Memory B cell (primary cell): Measurements from ENCODE around the gene LRRC3.

Experiments
- ATAC-seq: fragments of 150-1000 bp; cut with Tn5 transposase; 2 replicates; pipeline ENCODE4 v1.10.0; 2021; ENCODE audit warnings: low read depth, mild to moderate bottlenecking, moderate library complexity
- DNase-seq, 2 donors: peaks; one replicate each; pipeline ENCODE4 v3.0.0; 2022; ENCODE audit warnings: low spot score in 2 of 2
- H3K27ac Mint-ChIP-seq: one replicate; pipeline ENCODE4 v1.8.0; 2022; ENCODE audit warnings: mild to moderate bottlenecking, moderate library complexity, mixed read lengths
- H3K27me3 Mint-ChIP-seq: one replicate; pipeline ENCODE4 v1.8.0; 2022; ENCODE audit warnings: mixed read lengths
- H3K36me3 Mint-ChIP-seq: one replicate; pipeline ENCODE4 v1.8.0; 2022; ENCODE audit warnings: mild to moderate bottlenecking, mixed read lengths
- H3K4me1 Mint-ChIP-seq: one replicate; pipeline ENCODE4 v1.8.0; 2022; ENCODE audit warnings: mixed read lengths
- H3K4me3 Mint-ChIP-seq: one replicate; pipeline ENCODE4 v1.8.0; 2022; ENCODE audit warnings: mild to moderate bottlenecking, moderate library complexity, mixed read lengths
- H3K9me3 Mint-ChIP-seq: one replicate; pipeline ENCODE4 v1.8.0; 2022; ENCODE audit warnings: mixed read lengths

The LRRC3 gene

DNA sequence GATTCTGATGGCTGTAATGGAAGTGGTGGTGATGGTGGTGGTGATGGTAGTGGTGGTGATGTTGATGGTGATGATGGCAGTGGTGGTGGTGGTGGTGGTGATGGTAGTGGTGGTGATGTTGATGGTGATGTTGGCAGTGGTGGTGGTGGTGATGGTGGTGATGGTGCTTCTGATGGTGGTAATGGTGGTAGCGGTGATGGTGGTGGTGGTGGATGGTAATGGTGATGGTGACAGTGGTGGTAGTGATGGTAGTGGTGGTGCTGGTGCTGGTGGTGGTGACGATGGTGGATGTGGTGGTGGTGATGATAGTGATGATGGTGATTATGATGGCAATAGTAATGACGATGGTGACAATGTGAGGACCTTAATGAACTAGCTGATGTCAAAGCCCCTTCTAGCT, 35.6 kb upstream of the LRRC3 start:
- Mint-ChIP-seq H3K4me3 (no peak overlapping the region), H3K27me3 (no peaks in the 10 kb centered on the region), H3K36me3 (peaks cover 8% of the 10 kb centered on the region), H3K4me1 (peaks cover 12% of the 10 kb centered on the region), H3K9me3 (peaks cover 4% of the 10 kb centered on the region), H3K27ac (peak overlapping the region; percentile 7)
- DNase-seq (no peak), ATAC-seq (no peak)

DNA sequence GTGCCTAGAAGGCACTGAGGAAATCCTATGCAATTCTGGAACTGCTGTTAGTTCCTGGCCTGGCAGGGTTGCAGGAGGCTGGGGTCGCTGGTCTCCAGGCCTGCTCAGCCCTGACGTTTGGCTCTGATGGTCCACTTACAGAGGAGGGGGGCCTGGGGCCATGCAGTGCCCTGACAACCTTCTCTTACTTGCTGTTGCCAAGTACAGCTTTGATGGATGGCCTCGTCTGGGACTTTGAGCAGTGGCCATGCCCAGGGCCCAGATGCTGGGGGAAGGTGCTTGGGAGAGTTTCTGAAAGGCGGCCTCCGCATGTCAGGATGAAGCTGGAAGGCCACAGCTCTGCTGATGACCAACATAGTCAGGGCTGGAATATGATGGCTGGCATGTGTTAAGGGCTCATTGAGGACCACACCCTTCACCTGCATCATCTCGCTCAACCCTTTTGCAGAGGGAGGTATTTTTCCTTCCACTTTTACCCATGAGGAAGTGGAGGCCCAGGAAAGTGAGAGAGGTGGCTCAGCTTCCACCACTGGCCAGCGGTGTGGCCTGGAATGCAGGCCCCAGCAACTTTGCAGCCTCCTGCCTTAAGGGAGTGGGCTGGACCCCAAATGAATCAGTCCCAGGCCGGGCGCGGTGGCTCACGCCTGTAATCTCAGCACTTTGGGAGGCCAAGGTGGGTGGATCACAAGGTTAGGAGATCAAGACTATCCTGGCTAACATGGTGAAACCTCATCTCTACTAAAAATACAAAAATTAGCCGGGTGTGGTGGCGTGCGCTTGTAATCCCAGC, 34.7 kb upstream of the LRRC3 start:
- no peak for ATAC-seq
- no peak overlapping the region for H3K27ac Mint-ChIP-seq
- H3K9me3 Mint-ChIP-seq: peaks cover 4% of the 10 kb centered on the region
- peaks cover 12% of the 10 kb centered on the region for H3K4me1 Mint-ChIP-seq
- no peak overlapping the region for H3K4me3 Mint-ChIP-seq
- DNase-seq: no peak
- no peaks in the 10 kb centered on the region for H3K27me3 Mint-ChIP-seq
- H3K36me3 Mint-ChIP-seq: peaks cover 7% of the 10 kb centered on the region

DNA sequence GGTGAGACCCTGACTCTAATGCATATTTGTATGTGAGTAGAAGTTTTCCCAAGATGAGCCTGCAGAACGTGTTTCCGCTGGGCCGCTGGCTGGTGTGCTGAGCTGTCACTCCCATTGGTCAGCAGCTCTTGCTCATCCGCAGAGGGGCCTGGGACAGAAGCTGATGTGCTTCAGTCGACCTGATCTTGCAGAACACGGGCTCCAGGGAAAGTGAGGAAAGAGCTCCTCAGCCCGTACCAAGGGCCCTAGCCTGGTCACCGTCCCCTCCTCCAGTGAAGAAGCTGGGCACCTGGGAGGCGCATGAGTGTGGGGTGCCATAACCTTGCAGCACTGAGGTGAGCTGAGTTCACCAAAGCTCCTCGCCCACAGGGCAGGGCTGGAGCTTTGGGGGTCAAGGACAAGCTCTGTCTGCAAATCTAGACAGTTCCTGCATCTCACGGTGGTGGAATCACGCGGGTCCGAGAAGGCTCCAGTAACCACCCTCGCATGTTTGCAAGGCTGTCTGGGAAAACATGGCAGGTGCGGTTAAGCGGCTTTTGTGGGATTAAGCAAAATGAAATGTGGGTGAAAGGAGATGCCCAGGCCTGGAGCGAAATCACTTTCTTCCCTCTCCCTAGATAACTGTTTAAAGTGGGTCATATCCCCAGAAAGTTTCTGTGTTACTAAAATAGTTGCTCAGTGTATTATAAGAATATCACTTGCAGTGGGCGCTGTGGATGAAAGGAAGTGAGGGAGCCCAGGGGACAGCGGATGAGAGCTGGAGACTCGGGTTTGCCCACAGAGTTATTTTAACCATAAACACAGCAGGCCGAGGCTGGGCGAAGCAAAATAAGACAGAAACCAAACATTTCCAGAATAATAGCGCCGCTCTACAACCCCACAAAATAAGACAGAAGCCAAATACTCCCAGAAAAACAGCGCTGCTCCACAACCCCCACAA, 33.1 kb upstream of the LRRC3 start:
- Mint-ChIP-seq H3K4me3 (no peak overlapping the region), H3K4me1 (peaks cover 12% of the 10 kb centered on the region), H3K27ac (peak overlapping the region; percentile 47), H3K9me3 (peaks cover 4% of the 10 kb centered on the region), H3K27me3 (no peaks in the 10 kb centered on the region), H3K36me3 (peaks cover 7% of the 10 kb centered on the region)
- DNase-seq (no peak), ATAC-seq (no peak)

DNA sequence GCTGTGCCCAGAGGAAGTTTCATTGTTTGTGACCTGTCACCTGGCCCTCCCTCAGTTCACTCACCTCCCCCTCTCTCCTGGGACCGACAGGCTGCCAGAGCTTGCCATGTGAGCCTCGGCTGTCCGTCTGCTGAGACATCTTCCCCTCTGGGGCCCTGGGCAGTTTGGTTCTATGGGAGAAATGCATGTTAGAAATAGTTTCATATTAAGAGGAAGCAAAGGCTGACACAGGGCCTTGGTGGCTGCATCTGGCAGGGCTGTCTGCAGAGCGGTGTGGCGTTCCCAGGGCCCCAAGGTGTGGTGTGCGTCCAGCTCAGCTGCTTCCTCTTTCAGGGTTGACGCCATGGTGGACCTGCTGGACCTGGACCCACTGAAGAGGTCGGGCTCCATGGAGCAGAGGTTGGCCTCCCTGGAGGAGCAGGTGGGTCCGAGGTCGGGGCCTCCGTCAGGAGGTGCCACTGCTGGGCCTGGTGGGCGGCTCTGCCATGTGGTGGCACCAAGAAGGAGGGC, 31.9 kb upstream of the LRRC3 start:
- ATAC-seq (peak; percentile 69), DNase-seq (no peak)
- Mint-ChIP-seq H3K27me3 (no peaks in the 10 kb centered on the region), H3K36me3 (peaks cover 7% of the 10 kb centered on the region), H3K27ac (peak overlapping the region; percentile 88), H3K4me3 (peak overlapping the region; percentile 59), H3K4me1 (peaks cover 12% of the 10 kb centered on the region), H3K9me3 (peaks cover 4% of the 10 kb centered on the region)

DNA sequence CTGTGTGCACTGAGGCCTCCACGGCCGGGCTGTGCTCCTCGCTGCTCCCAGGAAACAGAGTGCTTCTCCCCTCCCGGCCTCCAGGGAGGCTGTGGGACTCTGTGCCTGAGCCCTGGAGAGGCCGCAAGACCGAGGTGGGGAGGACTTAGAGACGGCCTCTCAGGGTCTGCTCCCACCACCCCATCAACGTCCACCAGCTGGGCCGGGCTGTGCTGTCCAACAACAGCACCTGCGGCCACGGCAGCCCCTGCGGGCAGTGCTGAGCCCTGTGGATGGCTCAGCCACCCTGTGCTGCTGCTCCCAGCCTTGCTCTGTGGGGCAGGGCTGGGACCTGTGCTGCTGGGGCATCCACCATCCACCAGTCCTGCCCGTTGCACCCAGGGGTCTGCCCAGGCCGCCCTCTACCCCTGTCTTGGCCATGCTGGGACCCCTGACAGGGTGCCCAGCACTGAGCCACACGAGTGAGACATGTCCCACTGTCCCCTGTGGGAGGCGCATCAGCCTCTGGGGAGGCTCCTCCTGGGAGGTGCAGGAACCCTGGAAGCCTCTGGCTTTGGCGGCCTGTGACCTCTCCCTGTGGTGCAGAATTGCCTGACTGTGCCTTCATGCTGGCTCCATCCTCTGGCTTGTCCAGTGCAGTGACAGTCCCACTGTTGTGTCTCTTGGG, 31.2 kb upstream of the LRRC3 start:
- DNase-seq (no peak), ATAC-seq (no peak)
- Mint-ChIP-seq H3K4me3 (no peak overlapping the region), H3K4me1 (peaks cover 12% of the 10 kb centered on the region), H3K36me3 (peaks cover 7% of the 10 kb centered on the region), H3K9me3 (peaks cover 5% of the 10 kb centered on the region), H3K27me3 (no peaks in the 10 kb centered on the region), H3K27ac (no peak overlapping the region)

DNA sequence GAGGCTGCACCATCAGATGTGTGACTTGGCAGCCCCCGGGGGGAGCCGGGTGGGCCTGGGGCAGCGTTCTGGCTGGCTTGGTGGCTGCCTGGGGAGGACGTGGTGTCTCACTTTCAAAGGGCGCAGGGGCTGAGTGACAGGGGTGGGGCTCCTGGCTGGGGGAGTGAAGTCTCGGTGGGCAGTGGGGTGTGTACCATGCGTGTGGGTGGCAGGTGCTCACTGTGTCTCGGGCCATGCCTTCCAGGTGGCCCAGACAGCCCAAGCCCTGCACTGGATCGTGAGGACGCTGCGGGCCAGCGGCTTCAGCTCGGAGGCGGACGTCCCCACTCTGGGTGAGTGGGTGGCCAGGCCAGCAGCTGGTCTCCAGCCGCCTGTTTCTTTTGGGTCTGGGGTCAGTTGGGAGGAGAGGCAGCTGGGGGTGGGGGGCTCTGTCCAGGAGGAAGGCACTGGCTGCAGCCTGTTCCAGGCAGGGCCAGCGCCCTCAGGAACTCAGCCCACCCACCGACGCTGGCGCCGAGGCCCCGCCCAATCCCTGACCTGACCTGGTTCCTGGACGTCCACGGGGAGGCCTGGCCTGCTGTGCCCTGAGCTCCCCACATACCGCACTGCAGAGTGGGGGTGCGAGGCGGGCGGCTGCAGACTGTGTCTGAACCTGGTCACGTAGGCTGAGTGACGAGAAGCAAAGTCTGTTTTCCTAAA, 30.6 kb upstream of the LRRC3 start:
- DNase-seq (no peak), ATAC-seq (no peak)
- H3K27ac Mint-ChIP-seq: no peak overlapping the region
- peaks cover 2% of the 10 kb centered on the region for H3K36me3 Mint-ChIP-seq
- no peaks in the 10 kb centered on the region for H3K27me3 Mint-ChIP-seq
- no peak overlapping the region for H3K4me3 Mint-ChIP-seq
- H3K4me1 Mint-ChIP-seq: peaks cover 7% of the 10 kb centered on the region
- peaks cover 3% of the 10 kb centered on the region for H3K9me3 Mint-ChIP-seq

DNA sequence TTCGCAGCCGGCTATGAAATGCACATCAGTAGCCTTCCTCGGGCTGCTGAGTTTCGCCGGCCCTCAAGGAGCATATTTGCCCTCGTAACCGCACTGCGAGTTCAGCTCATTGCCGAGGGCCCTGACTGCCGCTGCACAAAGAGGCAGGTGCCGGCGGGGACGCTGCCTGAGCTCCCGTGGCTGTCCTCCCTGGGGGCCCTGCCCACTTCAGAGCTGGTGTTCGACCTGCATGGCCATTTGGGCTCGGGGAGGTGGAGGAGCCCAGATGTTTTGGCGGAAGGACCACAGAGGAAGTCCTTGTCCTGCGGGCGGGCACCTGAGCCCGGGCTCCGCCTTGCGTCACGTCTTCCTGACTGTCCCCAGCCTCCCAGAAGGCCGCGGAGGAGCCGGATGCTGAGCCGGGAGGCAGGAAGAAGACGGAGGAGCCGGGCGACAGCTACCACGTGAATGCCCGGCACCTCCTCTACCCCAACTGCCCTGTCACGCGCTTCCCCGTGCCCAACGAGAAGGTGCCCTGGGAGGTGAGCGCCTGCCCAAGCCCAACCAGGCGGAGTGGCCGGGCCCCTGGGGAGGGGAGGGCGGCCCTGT, 29.9 kb upstream of the LRRC3 start:
- Mint-ChIP-seq H3K27ac (no peak overlapping the region), H3K4me3 (peak overlapping the region; percentile 21), H3K4me1 (peaks cover 6% of the 10 kb centered on the region), H3K27me3 (no peaks in the 10 kb centered on the region), H3K36me3 (peaks cover 2% of the 10 kb centered on the region), H3K9me3 (peaks cover 4% of the 10 kb centered on the region)
- ATAC-seq: no peak
- no peak for DNase-seq

DNA sequence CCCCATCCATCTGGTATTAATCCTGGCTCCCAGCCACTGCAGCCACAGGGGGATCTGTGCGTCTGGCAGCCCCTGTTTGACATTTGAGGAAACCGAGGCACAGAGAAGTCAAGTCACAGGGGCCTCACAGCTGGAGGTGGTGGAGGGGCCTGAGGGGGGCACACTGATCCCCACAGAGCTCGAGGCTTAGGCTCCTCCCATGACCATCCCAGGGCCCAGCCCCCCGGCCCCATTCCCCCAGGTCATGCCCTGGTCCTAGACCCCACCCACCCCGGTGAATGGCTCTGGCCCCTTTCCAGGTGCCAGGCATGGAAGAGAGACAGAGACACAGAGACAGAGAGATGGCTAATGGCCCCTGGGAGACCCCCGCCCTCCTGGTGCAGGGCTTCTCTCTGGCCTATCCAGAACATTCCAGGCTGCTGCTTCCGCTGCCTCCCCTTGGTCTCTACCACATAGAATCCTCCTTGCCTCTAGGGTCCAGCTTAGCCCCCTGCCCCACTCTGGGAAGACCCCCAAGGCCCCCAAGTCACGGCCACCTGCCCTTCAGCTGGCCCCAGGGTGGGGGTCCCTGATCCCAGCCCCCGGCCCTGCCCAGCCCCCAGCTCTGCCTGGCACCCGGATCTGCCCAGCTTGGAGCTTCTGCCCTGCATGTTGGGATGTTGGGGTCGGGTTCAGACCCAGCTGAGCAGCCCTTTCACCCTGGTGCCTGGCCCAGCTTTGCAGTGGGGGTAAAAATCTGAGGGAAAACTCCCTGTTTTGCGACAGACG, 29.2 kb upstream of the LRRC3 start:
- DNase-seq (no peak), ATAC-seq (no peak)
- Mint-ChIP-seq H3K9me3 (peaks cover 6% of the 10 kb centered on the region), H3K27me3 (no peaks in the 10 kb centered on the region), H3K4me1 (peaks cover 6% of the 10 kb centered on the region), H3K36me3 (peaks cover 4% of the 10 kb centered on the region), H3K4me3 (no peak overlapping the region), H3K27ac (no peak overlapping the region)

DNA sequence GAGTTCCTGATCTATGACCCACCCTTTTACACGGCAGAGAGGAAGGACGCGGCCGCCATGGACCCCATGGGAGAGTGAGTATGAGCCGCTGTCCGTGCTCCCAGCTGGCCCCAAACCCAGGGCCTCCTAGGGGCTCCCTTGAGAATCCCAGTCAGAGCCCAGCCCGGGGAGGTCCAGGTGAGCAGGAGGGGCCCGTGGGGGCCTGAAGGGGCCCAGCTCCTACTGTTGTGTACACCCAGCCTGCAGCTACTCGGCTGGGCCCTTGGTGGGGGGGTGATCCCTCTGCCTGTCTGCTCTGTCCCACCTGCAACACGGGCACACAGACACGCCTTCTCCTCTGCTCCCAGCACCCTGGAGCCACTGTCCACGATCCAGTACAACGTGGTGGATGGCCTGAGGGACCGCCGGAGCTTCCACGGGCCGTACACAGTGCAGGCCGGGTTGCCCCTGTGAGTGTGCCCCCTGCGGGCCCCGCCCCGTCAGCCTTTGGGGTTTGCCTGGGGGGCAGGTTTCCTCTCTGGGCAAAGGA, 28.6 kb upstream of the LRRC3 start:
- Mint-ChIP-seq H3K4me1 (peaks cover 6% of the 10 kb centered on the region), H3K4me3 (no peak overlapping the region), H3K36me3 (peaks cover 4% of the 10 kb centered on the region), H3K27me3 (no peaks in the 10 kb centered on the region), H3K27ac (no peak overlapping the region), H3K9me3 (peaks cover 8% of the 10 kb centered on the region)
- ATAC-seq: no peak
- no peak for DNase-seq

DNA sequence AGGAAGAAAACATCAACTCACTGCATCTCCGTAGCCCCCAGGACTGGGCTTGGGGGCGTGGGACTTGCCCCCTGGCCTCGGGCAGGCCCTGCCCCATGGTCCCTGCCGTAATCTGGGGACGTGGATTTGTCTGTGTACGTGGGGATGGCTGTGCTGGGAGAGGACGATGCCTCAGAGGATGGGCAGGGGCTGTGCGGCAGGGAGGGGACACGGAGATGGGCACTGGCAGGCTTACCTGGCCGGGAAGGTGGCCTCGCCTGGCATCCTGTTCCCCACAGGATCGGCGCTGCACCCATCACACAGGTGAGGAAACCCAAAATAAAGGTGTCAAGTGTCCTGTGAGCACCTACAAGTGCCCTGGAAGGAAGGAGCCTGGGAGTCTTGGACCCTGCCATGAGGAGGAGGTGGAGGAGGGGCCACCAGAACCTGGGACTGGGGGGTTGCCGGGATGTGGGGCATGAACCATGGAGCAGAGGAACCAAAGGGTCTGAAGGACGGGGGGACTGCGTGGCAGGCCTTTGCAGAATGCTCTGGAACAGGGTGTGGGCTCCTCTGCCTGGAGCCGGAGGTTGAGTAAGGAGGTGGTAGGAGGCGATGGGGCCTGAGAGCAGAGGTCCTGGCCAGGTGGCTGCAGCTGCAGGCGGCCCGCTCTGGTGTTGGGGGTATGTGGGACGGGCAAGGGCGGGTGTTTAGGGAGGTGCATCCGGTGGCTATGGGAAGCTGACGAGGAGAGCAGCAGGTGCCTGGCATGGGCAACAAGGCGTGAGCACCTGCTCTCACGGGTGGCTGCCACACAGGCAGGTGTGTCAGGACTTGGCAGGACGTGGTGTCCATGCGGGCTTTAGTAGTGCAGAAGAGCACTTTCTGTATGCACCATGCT, 27.8 kb upstream of the LRRC3 start:
- no peak for ATAC-seq
- DNase-seq: no peak
- no peaks in the 10 kb centered on the region for H3K27me3 Mint-ChIP-seq
- peaks cover 9% of the 10 kb centered on the region for H3K9me3 Mint-ChIP-seq
- peaks cover 6% of the 10 kb centered on the region for H3K36me3 Mint-ChIP-seq
- H3K4me1 Mint-ChIP-seq: peaks cover 6% of the 10 kb centered on the region
- H3K4me3 Mint-ChIP-seq: no peak overlapping the region
- H3K27ac Mint-ChIP-seq: no peak overlapping the region

DNA sequence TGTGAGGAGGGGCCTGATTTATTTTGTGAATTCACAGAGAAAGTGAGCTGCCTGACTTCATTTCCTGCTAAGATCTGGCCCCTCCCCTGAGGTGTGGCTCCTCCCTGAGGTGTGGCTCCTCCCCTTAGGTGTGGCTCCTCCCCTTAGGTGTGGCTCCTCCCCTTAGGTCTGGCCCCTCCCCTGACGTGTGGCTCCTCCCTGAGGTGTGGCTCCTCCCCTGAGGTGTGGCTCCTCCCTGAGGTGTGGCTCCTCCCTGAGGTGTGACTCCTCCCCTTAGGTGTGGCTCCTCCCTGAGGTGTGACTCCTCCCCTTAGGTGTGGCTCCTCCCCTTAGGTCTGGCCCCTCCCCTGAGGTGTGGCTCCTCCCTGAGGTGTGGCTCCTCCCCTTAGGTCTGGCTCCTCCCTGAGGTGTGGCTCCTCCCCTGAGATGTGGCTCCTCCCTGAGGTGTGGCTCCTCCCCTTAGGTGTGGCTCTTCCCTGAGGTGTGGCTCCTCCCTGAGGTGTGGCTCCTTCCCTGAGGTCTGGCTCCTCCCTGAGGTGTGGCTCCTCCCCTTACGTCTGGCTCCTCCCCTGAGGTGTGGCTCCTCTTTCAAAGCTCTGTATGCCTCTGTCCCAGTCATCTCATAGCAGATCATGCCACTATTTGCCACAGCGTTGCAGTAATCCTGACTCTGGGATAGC, 26.9 kb upstream of the LRRC3 start:
- Mint-ChIP-seq H3K36me3 (peaks cover 6% of the 10 kb centered on the region), H3K9me3 (peaks cover 9% of the 10 kb centered on the region), H3K27me3 (no peaks in the 10 kb centered on the region), H3K4me1 (peaks cover 2% of the 10 kb centered on the region), H3K27ac (no peak overlapping the region), H3K4me3 (no peak overlapping the region)
- ATAC-seq: peak; percentile 71
- peak; percentile 70 to 79 for DNase-seq
